ENCODE measurements around the gene FCHO1. TPM values are rescaled to one million over a fixed set of nuclear protein-coding genes. Genes with fewer than 3 reads are reported as not detected.
"Not testable (repeated sequence)": the region's sequence is repeated elsewhere in the genome, so short reads cannot be mapped to it uniquely, and the experiment has no call there.

Gene FCHO1
- total and polyA plus RNA-seq, 2 donors (not counting 3 experiments of a cell fraction or from before 2014, with no cell fraction given), result 0.66 to 1.6 TPM

DNA sequence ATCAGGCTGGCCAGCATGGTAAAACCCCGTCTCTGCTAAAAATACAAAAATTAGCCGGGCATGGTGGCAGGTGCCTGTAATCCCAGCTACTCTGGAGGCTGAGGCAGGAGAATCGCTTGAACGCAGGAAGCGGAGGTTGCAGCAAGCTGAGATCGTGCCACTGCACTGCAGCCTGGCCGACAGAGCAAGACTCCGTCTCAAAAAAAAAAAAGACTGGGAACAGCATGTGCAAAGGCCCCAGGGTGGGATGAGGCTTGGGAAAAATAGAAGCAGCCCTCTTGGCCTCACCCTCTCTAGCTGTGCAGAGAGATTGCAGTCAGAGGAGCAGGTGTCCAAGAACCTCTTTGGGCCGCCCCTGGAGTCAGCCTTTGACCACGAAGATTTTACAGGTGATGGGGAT lies 26.6 kb downstream of the FCHO1 start:
- H3K27ac ChIP-seq (ENCODE audit: insufficient read depth, low read depth, low read length); BruUV-seq (replicated peaks); dilution Hi-C loops (cut with MboI; ENCODE audit: extremely low pct_ligation_motif_present, low sequenced_read_pairs); FAIRE-seq; H3K27me3 ChIP-seq (ENCODE audit: control insufficient read depth in 2 of 2, insufficient read depth in 2 of 2, low read length in 2 of 2); H3K9me3 ChIP-seq (replicated peaks; ENCODE audit: control insufficient read depth, insufficient read depth, low read length); H3K4me2 ChIP-seq (ENCODE audit: insufficient read depth, low read length); H2AFZ ChIP-seq (ENCODE audit: low read depth, low read length); DNase-seq (ENCODE audit: low read depth, low spot score); H4K20me1 ChIP-seq (replicated peaks; ENCODE audit: control insufficient read depth, extremely low read depth, insufficient read depth, low read length); H3K4me1 ChIP-seq (ENCODE audit: control insufficient read depth, extremely low read depth, insufficient read depth, low read length); H3K79me2 ChIP-seq (ENCODE audit: control insufficient read depth, insufficient read depth, low read length); H3K9me1 ChIP-seq (replicated peaks; ENCODE audit: control insufficient read depth, extremely low read depth, insufficient read depth, low read length); H3K36me3 ChIP-seq (ENCODE audit: control insufficient read depth in 2 of 2, extremely low read depth in 1 of 2, insufficient read depth in 2 of 2, low read length in 2 of 2); H3K9ac ChIP-seq (replicated peaks; ENCODE audit: extremely low read depth, insufficient read depth, low read length); H3K4me3 ChIP-seq (replicated peaks in 1 of 3; ENCODE audit: insufficient read depth in 1 of 3, low read depth in 1 of 3, low read length in 3 of 3): not testable (repeated sequence)
- CTCF ChIA-PET, result interaction anchor here (1.0 kb wide), 1 partner anchor 11 kb away, joined by 6 read pairs; no protein-coding TSS in a partner anchor
- POLR2A ChIA-PET, result interaction anchor here (0.7 kb wide), 1 partner anchor 222 kb away, joined by 4 read pairs; no protein-coding TSS in a partner anchor
- intact Hi-C loops (cut with micrococcal nuclease), result loop anchor here (5.0 kb wide), 1 partner anchor 326 kb away; no protein-coding TSS in a partner anchor

DNA sequence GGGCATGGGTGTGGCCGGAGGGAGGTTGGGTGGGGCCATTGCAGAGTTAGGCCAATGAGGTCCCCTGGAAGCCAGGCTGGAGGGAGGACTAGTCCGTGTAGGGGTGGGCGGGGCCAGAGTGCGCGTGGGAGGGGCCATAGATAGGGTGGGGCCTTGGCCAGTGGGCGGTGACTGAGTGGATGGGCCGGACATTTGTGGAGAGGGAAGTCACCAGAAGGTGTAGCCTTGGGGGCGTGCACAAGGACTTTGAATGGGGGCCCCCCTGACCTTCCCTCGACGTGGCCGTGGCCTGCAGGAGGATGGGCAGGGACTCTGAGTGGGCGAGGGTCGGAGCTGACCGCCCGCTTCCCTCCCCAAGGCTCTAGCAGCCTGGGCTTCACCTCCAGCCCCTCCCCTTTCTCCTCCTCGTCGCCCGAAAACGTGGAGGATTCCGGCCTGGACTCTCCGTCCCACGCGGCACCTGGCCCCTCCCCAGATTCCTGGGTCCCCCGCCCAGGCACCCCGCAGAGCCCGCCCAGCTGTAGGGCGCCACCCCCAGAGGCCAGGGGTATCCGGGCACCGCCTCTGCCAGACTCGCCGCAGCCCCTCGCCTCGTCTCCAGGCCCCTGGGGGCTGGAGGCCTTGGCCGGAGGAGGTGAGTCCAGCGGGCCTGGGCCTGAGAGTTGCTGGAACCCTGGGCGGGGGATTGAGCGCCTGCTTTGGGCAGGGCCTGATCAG lies 27.1 kb downstream of the FCHO1 start:
- H3K4me2 ChIP-seq (ENCODE audit: insufficient read depth, low read length), result peak overlapping the region; percentile 1
- H4K20me1 ChIP-seq (replicated peaks; ENCODE audit: control insufficient read depth, extremely low read depth, insufficient read depth, low read length), result no peaks in the 10 kb centered on the region
- DNase-seq (ENCODE audit: low read depth, low spot score) (peak; percentile 44), FAIRE-seq (peak; percentile 76)
- no peak for TF ChIP-seq FOS (IDR thresholded peaks at IDR 0.05; ENCODE audit: borderline replicate concordance, insufficient read depth, low read length)
- TF ChIP-seq POLR2A (IDR thresholded peaks at IDR 0.05; ENCODE audit: low read depth, low read length), result no peak
- TF ChIP-seq EZH2 (IDR thresholded peaks at IDR 0.05; ENCODE audit: borderline replicate concordance, low read depth, low read length, severe bottlenecking), result no peak
- TF ChIP-seq, protein P1, sequence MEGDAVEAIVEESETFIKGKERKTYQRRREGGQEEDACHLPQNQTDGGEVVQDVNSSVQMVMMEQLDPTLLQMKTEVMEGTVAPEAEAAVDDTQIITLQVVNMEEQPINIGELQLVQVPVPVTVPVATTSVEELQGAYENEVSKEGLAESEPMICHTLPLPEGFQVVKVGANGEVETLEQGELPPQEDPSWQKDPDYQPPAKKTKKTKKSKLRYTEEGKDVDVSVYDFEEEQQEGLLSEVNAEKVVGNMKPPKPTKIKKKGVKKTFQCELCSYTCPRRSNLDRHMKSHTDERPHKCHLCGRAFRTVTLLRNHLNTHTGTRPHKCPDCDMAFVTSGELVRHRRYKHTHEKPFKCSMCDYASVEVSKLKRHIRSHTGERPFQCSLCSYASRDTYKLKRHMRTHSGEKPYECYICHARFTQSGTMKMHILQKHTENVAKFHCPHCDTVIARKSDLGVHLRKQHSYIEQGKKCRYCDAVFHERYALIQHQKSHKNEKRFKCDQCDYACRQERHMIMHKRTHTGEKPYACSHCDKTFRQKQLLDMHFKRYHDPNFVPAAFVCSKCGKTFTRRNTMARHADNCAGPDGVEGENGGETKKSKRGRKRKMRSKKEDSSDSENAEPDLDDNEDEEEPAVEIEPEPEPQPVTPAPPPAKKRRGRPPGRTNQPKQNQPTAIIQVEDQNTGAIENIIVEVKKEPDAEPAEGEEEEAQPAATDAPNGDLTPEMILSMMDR (IDR thresholded peaks at IDR 0.05; ENCODE audit: extremely low read depth in 1 of 2, insufficient read depth in 1 of 2, low read depth in 1 of 2, low read length in 2 of 2), result no peak
- TF ChIP-seq GATA2 (IDR thresholded peaks at IDR 0.05; ENCODE audit: insufficient read depth, insufficient read length, low read depth, low read length), result no peak
- peak overlapping the region in 1 of 3 experiments; percentile 19 for H3K4me3 ChIP-seq (replicated peaks in 1 of 3; ENCODE audit: insufficient read depth in 1 of 3, low read depth in 1 of 3, low read length in 3 of 3)
- intact Hi-C loops (cut with micrococcal nuclease), result loop anchor here (5.0 kb wide), 1 partner anchor 326 kb away; no protein-coding TSS in a partner anchor
- H3K27ac ChIP-seq (ENCODE audit: insufficient read depth, low read depth, low read length), result no peak overlapping the region
- peak overlapping the region; percentile 75 for H2AFZ ChIP-seq (ENCODE audit: low read depth, low read length)
- H3K9me3 ChIP-seq (replicated peaks; ENCODE audit: control insufficient read depth, insufficient read depth, low read length), result no peaks in the 10 kb centered on the region
- ChIA-PET POLR2A (interaction anchor here (0.9 kb wide), 1 partner anchor 81 kb away, joined by 3 read pairs; the partner anchor contains the start of gene RPL18A), CTCF (interaction anchor here (1.0 to 1.6 kb wide), 2 partner anchors 12 to 81 kb away, joined by 3 to 5 read pairs; partner anchors contain the start of gene RPL18A)
- BruUV-seq (replicated peaks), result no TSS peak
- H3K4me1 ChIP-seq (ENCODE audit: control insufficient read depth, extremely low read depth, insufficient read depth, low read length), result no peaks in the 10 kb centered on the region
- no peaks in the 10 kb centered on the region for H3K36me3 ChIP-seq (ENCODE audit: control insufficient read depth in 2 of 2, extremely low read depth in 1 of 2, insufficient read depth in 2 of 2, low read length in 2 of 2)
- H3K9ac ChIP-seq (replicated peaks; ENCODE audit: extremely low read depth, insufficient read depth, low read length), result no peak overlapping the region
- H3K27me3 ChIP-seq (ENCODE audit: control insufficient read depth in 2 of 2, insufficient read depth in 2 of 2, low read length in 2 of 2), result no peaks in the 10 kb centered on the region
- H3K79me2 ChIP-seq (ENCODE audit: control insufficient read depth, insufficient read depth, low read length), result no peaks in the 10 kb centered on the region
- no peaks in the 10 kb centered on the region for H3K9me1 ChIP-seq (replicated peaks; ENCODE audit: control insufficient read depth, extremely low read depth, insufficient read depth, low read length)
- dilution Hi-C loops (cut with MboI; ENCODE audit: extremely low pct_ligation_motif_present, low sequenced_read_pairs), result no loop called here
